IMR-90 (cell line): Measurements from ENCODE around the gene DSCAM. TPM values are rescaled to one million over a fixed set of nuclear protein-coding genes. Genes with fewer than 3 reads are reported as not detected.

Source experiments
- ATAC-seq: fragments of 200-7000 bp; cut with Tn5 transposase; 2 replicates; pipeline ENCODE4 v1.9.1; 2020; ENCODE audit warnings: low read depth, mild to moderate bottlenecking, moderate library complexity
- BruUV-seq: library from RNA; stranded (reverse); fragments of 400-500 nt; replicated peaks from 2 replicates; lab custom pipeline; 2021; lab: Mats Ljungman, UMichigan
- CTCF ChIA-PET: fragments of 300-600 bp; formaldehyde crosslinking; extraction: SDS; loops from one replicate; lab custom pipeline; 2021; ENCODE audit warnings: antibody characterized with exemption; lab: Yijun Ruan, JAX
- POLR2A ChIA-PET: fragments of 300-600 bp; sonication (Branson Sonifier 250); formaldehyde crosslinking; loops from one replicate; lab custom pipeline; 2022; ENCODE audit warnings: antibody characterized with exemption; ENCODE audit not compliant: unreplicated experiment; lab: Charles Lee
- DNase-seq: peaks from one replicate; pipeline ENCODE4 v3.0.0; 2013
- H2AFZ ChIP-seq: replicated peaks from 2 replicates; pipeline ENCODE3; 2013; ENCODE audit warnings: low read length, mild to moderate bottlenecking; ENCODE audit not compliant: poor library complexity
- H2AK5ac ChIP-seq: 2 replicates; pipeline ENCODE4 v1.6.1; 2013; ENCODE audit warnings: low read depth, low read length, inconsistent platforms
- H2AK9ac ChIP-seq: replicated peaks from 2 replicates; pipeline ENCODE3; 2013; ENCODE audit warnings: mild to moderate bottlenecking, low read depth, low read length, moderate library complexity; ENCODE audit not compliant: poor library complexity
- H2BK120ac ChIP-seq: 2 replicates; pipeline ENCODE4 v1.6.1; 2013; ENCODE audit warnings: low read depth, low read length, inconsistent platforms
- H2BK15ac ChIP-seq: 3 replicates; pipeline ENCODE4 v1.6.1; 2013; ENCODE audit warnings: low read depth, low read length, inconsistent platforms
- H2BK20ac ChIP-seq: 2 replicates; pipeline ENCODE4 v1.6.1; 2013; ENCODE audit warnings: low read depth, mild to moderate bottlenecking, inconsistent platforms, low read length, moderate library complexity
- H2BK5ac ChIP-seq: 2 replicates; pipeline ENCODE4 v1.6.1; 2013; ENCODE audit warnings: mild to moderate bottlenecking, low read depth, low read length, inconsistent platforms; ENCODE audit not compliant: poor library complexity, severe bottlenecking
- H3K14ac ChIP-seq: replicated peaks from 2 replicates; pipeline ENCODE4 v1.6.1; 2013; ENCODE audit warnings: low read depth, low read length, inconsistent platforms
- H3K18ac ChIP-seq: 2 replicates; pipeline ENCODE4 v1.6.1; 2013; ENCODE audit warnings: low read depth, low read length, control low read depth
- H3K23ac ChIP-seq: 2 replicates; pipeline ENCODE4 v1.6.1; 2013; ENCODE audit warnings: low read depth, low read length, inconsistent platforms
- H3K27ac ChIP-seq: 2 replicates; pipeline ENCODE4 v1.5.1; 2013; ENCODE audit warnings: mild to moderate bottlenecking, control low read depth, low read length; ENCODE audit not compliant: insufficient read depth
- H3K27me3 ChIP-seq: 2 replicates; pipeline ENCODE4 v1.6.1; 2013; ENCODE audit warnings: low read length; ENCODE audit not compliant: control insufficient read depth, insufficient read depth
- H3K36me3 ChIP-seq: 2 replicates; pipeline ENCODE4 v1.6.1; 2013; ENCODE audit warnings: low read length, mixed read lengths; ENCODE audit not compliant: control insufficient read depth, insufficient read depth
- H3K4ac ChIP-seq: 2 replicates; pipeline ENCODE4 v1.6.1; 2013; ENCODE audit warnings: low read depth, low read length, inconsistent platforms
- H3K4me1 ChIP-seq: 2 replicates; pipeline ENCODE4 v1.6.1; 2013; ENCODE audit warnings: low read length, mixed read lengths; ENCODE audit not compliant: control insufficient read depth, insufficient read depth
- H3K4me2 ChIP-seq: 2 replicates; pipeline ENCODE4 v1.6.1; 2013; ENCODE audit warnings: low read depth, mild to moderate bottlenecking, control low read depth, low read length, moderate library complexity
- H3K4me3 ChIP-seq: 2 replicates; pipeline ENCODE4 v1.5.1; 2013; ENCODE audit warnings: low read depth, mild to moderate bottlenecking, control low read depth, low read length, moderate library complexity; ENCODE audit not compliant: insufficient read depth
- H3K56ac ChIP-seq: 2 replicates; pipeline ENCODE4 v1.6.1; 2013; ENCODE audit warnings: low read length, inconsistent platforms; ENCODE audit not compliant: insufficient read depth; ENCODE audit errors: extremely low read depth
- H3K79me1 ChIP-seq, 2 experiments: 2 replicates each; pipeline ENCODE4 v1.6.1; 2013; ENCODE audit warnings: low read length in 2 of 2, inconsistent platforms in 1 of 2, low read depth in 1 of 2
- H3K9ac ChIP-seq: 2 replicates; pipeline ENCODE4 v1.6.1; 2013; ENCODE audit warnings: low read depth, low read length, control low read depth
- H3K9me1 ChIP-seq: 2 replicates; pipeline ENCODE4 v1.6.1; 2013; ENCODE audit warnings: low read length, inconsistent platforms; ENCODE audit not compliant: insufficient read depth
- H3K9me3 ChIP-seq: 2 replicates; pipeline ENCODE4 v1.6.1; 2013; ENCODE audit warnings: low read length; ENCODE audit not compliant: control insufficient read depth, insufficient read depth
- H4K20me1 ChIP-seq: 2 replicates; pipeline ENCODE4 v1.6.1; 2013; ENCODE audit warnings: low read length, inconsistent platforms; ENCODE audit not compliant: insufficient read depth
- H4K5ac ChIP-seq: 2 replicates; pipeline ENCODE4 v1.6.1; 2013; ENCODE audit warnings: mild to moderate bottlenecking, low read depth, low read length, control low read depth
- H4K8ac ChIP-seq, 2 experiments: 2 replicates each; pipeline ENCODE4 v1.6.1; 2013; ENCODE audit warnings: low read depth in 2 of 2, low read length in 2 of 2, control low read depth in 1 of 2, inconsistent platforms in 1 of 2
- H4K91ac ChIP-seq: 2 replicates; pipeline ENCODE4 v1.6.1; 2013; ENCODE audit warnings: low read depth, low read length, inconsistent platforms; ENCODE audit not compliant: insufficient read depth
- BHLHE40 ChIP-seq: fragments of 150-350 bp; IDR thresholded peaks from 2 replicates; pipeline ENCODE4 v1.6.1; 2016; ENCODE audit warnings: mild to moderate bottlenecking, low read depth, low read length
- CEBPB ChIP-seq: IDR thresholded peaks from 2 replicates; pipeline ENCODE4 v1.6.1; 2012; ENCODE audit warnings: low read depth, low read length, improper control_type of control experiment
- MAFK ChIP-seq: IDR thresholded peaks from 2 replicates; pipeline ENCODE4 v1.6.1; 2012; ENCODE audit warnings: low read depth, low read length, improper control_type of control experiment
- MAZ ChIP-seq: IDR thresholded peaks from 2 replicates; pipeline ENCODE4 v1.6.1; 2012; ENCODE audit warnings: low read depth, mild to moderate bottlenecking, low read length, improper control_type of control experiment, moderate library complexity, borderline replicate concordance
- MXI1 ChIP-seq: IDR thresholded peaks from 2 replicates; pipeline ENCODE4 v1.6.1; 2012; ENCODE audit warnings: low read depth, mild to moderate bottlenecking, low read length, moderate library complexity, borderline replicate concordance
- NFE2L2 ChIP-seq: fragments of 150-350 bp; IDR thresholded peaks from 2 replicates; pipeline ENCODE4 v1.6.1; 2016; ENCODE audit warnings: low read depth, mild to moderate bottlenecking, low read length
- POLR2A ChIP-seq: IDR thresholded peaks from 2 replicates; pipeline ENCODE4 v1.6.1; 2012; ENCODE audit warnings: mild to moderate bottlenecking, low read depth, low read length
- RAD21 ChIP-seq: IDR thresholded peaks from 2 replicates; pipeline ENCODE4 v1.6.1; 2012; ENCODE audit warnings: low read length, improper control_type of control experiment
- RCOR1 ChIP-seq: IDR thresholded peaks from 2 replicates; pipeline ENCODE4 v1.6.1; 2012; ENCODE audit warnings: mild to moderate bottlenecking, low read length, improper control_type of control experiment; ENCODE audit not compliant: insufficient replicate concordance
- RFX5 ChIP-seq: IDR thresholded peaks from 2 replicates; pipeline ENCODE4 v1.8.0; 2012; ENCODE audit warnings: low read depth, mild to moderate bottlenecking, low read length, moderate library complexity
- SMC3 ChIP-seq: fragments of 150-350 bp; IDR thresholded peaks from 2 replicates; pipeline ENCODE4 v1.6.1; 2016; ENCODE audit warnings: low read depth, mild to moderate bottlenecking, antibody characterized with exemption, low read length, moderate library complexity
- WGBS, 2 experiments: methylation state at CpG; one replicate each; pipeline versions ENCODE4 v1.1.5 to v1.1.7; 2013; ENCODE audit warnings: missing lambda C conversion rate in 2 of 2; ENCODE audit not compliant: insufficient read length in 1 of 2; ENCODE audit errors: extremely low coverage in 2 of 2; 5-methylcytosine and 5-hydroxymethylcytosine counted together
- dilution Hi-C: fragments of 300-500 bp; cut with HindIII; formaldehyde crosslinking; loops from one replicate; pipeline ENCODE4 v1.14.3; 2018; ENCODE audit warnings: low sequenced_read_pairs; ENCODE audit not compliant: unreplicated experiment
- in situ Hi-C: fragments of 300-500 bp; cut with MboI; formaldehyde crosslinking; loops from 3 replicates; pipeline ENCODE4 v1.14.3; 2019; ENCODE audit warnings: low sequenced_read_pairs, inconsistent platforms, mixed read lengths
- intact Hi-C: fragments of 100-400 bp; cut with micrococcal nuclease; formaldehyde crosslinking; loops from 2 replicates; pipeline ENCODE4 v1.10.0; 2022
- polyA plus RNA-seq, 3 experiments: library from polyadenylated mRNA; depleted of rRNA; stranded (reverse); fragments of >200 nt; gene quantifications; 2 replicates each; pipeline ENCODE4 v1.2.3, GENCODE V29; 2012; ENCODE audit warnings: low replicate concordance in 1 of 3
- total RNA-seq: library from RNA; depleted of rRNA; stranded (reverse); fragments of >200 nt; gene quantifications from 2 replicates; pipeline ENCODE4 v1.2.3, GENCODE V29; 2012
- TF ChIP-seq, protein P1 (sequence below): fragments of 150-350 bp; IDR thresholded peaks from 2 replicates; pipeline ENCODE4 v1.6.1; 2017; ENCODE audit warnings: mild to moderate bottlenecking, antibody characterized with exemption, low read length, low read depth
- TF ChIP-seq, protein P2 (sequence below): conservative IDR thresholded peaks from 2 replicates; pipeline ENCODE4 v1.5.1; 2012; ENCODE audit warnings: mild to moderate bottlenecking, low read depth, low read length, improper control_type of control experiment
- TF ChIP-seq, protein P3 (sequence below): fragments of 150-350 bp; IDR thresholded peaks from 2 replicates; pipeline ENCODE4 v1.6.1; 2016; ENCODE audit warnings: low read depth, mild to moderate bottlenecking, low read length, moderate library complexity, borderline replicate concordance

DSCAM gene
- total and polyA plus RNA-seq, 2 of the 4 experiments (the other 2 are of a cell fraction), result under 0.01 to 0.02 TPM

DNA sequence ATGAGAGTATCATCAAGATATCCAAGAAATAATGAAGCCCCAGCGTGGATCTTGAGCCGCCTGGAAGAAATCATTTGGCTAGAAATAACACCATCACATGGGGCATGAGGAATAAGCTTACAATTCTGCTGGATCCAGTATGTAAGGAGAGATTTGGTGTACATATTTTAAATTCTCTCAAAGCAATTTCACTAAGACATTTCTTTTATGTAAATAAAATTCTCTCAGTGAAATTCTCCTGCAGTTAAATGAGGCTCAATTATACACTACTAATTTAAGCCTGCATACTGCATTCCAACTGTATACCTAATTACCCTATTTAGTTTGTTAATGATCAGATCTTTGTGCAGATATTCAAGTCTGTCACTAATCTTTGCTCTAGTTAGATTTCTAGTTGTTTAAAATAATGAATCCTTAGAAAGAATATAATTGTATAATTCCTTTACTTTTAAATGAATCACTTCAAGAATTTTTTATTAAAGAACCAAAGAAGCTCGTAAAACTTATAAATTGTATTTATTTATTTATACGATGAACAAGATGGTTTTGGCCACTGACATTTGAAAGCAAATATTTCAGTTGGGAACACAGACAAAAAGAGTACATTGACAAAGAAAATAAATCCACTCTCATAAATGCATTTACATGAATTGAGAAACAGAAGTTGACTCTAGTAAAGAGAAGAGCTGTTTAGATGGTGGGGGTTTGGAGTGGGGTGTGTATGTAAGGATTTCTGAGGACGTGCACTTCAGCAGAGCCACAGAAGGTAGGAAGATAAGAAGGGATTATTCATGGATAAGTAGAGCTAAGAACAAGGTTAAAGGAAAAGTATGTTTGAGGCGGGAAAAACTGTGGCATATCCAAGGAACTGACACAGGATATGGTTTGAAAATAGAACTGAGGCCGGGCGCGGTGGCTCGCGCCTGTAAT lies 466.8 kb downstream of the DSCAM start:
- Histone ChIP-seq H3K4ac (no peak overlapping the region), H2BK20ac (no peak overlapping the region), H4K8ac (no peak overlapping the region), H3K79me1 (no peaks in the 10 kb centered on the region), H4K91ac (no peak overlapping the region), H3K23ac (no peak overlapping the region), H2AK5ac (no peak overlapping the region), H2BK5ac (no peak overlapping the region), H3K9ac (no peak overlapping the region), H3K9me3 (peaks cover 11% of the 10 kb centered on the region; the same call in 1 of the 2 replicates), H3K18ac (no peak overlapping the region), H2BK15ac (no peak overlapping the region), H3K36me3 (no peaks in the 10 kb centered on the region), H3K27me3 (no peaks in the 10 kb centered on the region), H4K5ac (no peak overlapping the region), H3K4me1 (no peaks in the 10 kb centered on the region), H3K27ac (no peak overlapping the region), H2AK9ac (no peak overlapping the region), H3K4me2 (no peak overlapping the region), H3K9me1 (no peaks in the 10 kb centered on the region), H3K56ac (no peak overlapping the region), H2AFZ (no peak overlapping the region), H3K14ac (no peak overlapping the region), H2BK120ac (no peak overlapping the region), H3K4me3 (no peak overlapping the region), H4K20me1 (no peaks in the 10 kb centered on the region)
- POLR2A ChIA-PET, result no interaction called here
- BruUV-seq, result no TSS peak
- in situ Hi-C loops (no loop called here), dilution Hi-C loops (no loop called here), intact Hi-C loops (no loop called here)
- CTCF ChIA-PET, result interaction anchor here (0.5 kb wide), 1 partner anchor 9 kb away, joined by 3 read pairs; no protein-coding TSS in a partner anchor
- ATAC-seq (no peak), DNase-seq (no peak)
- 8% methylated on average over 1 of the region's 11 CpGs; no CpG with 5 or more reads in 1 of the 2 experiments for WGBS, 2 experiments
- TF ChIP-seq, protein P1, sequence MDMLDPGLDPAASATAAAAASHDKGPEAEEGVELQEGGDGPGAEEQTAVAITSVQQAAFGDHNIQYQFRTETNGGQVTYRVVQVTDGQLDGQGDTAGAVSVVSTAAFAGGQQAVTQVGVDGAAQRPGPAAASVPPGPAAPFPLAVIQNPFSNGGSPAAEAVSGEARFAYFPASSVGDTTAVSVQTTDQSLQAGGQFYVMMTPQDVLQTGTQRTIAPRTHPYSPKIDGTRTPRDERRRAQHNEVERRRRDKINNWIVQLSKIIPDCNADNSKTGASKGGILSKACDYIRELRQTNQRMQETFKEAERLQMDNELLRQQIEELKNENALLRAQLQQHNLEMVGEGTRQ, result no peak
- TF ChIP-seq RFX5 (no peak), SMC3 (no peak), RCOR1 (no peak), MXI1 (no peak), MAZ (no peak), CEBPB (no peak), MAFK (no peak), BHLHE40 (no peak), POLR2A (no peak), NFE2L2 (no peak), RAD21 (no peak)
- TF ChIP-seq, protein P2, sequence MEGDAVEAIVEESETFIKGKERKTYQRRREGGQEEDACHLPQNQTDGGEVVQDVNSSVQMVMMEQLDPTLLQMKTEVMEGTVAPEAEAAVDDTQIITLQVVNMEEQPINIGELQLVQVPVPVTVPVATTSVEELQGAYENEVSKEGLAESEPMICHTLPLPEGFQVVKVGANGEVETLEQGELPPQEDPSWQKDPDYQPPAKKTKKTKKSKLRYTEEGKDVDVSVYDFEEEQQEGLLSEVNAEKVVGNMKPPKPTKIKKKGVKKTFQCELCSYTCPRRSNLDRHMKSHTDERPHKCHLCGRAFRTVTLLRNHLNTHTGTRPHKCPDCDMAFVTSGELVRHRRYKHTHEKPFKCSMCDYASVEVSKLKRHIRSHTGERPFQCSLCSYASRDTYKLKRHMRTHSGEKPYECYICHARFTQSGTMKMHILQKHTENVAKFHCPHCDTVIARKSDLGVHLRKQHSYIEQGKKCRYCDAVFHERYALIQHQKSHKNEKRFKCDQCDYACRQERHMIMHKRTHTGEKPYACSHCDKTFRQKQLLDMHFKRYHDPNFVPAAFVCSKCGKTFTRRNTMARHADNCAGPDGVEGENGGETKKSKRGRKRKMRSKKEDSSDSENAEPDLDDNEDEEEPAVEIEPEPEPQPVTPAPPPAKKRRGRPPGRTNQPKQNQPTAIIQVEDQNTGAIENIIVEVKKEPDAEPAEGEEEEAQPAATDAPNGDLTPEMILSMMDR, result no peak
- TF ChIP-seq, protein P3, sequence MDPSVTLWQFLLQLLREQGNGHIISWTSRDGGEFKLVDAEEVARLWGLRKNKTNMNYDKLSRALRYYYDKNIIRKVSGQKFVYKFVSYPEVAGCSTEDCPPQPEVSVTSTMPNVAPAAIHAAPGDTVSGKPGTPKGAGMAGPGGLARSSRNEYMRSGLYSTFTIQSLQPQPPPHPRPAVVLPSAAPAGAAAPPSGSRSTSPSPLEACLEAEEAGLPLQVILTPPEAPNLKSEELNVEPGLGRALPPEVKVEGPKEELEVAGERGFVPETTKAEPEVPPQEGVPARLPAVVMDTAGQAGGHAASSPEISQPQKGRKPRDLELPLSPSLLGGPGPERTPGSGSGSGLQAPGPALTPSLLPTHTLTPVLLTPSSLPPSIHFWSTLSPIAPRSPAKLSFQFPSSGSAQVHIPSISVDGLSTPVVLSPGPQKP, result no peak
